ENCODE data around the gene ACOXL. TPM values are rescaled to one million over a fixed set of nuclear protein-coding genes. Genes with fewer than 3 reads are reported as not detected.

ACOXL gene
- total RNA-seq, 2 experiments from 2014 or later, result 0.26 to 0.41 TPM

DNA sequence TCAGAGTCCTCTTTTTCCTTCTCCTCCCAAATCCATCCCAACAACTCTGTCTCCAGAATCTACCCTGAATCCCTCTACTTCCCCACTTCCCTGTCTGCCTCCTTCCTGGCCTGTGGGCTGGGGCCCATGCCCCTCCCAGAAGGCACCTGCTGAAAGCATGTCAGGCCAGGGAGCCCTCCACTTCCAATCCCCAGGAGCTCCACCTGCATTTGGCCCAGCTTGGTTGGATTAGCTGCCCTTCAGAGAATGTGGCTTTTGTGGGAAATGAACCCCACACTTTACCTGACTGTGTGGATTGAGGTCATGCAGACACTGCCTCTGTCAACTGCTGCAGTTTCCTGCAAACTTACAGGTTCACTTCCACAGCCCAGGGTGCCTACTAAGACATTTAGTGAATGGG is 58.5 kb downstream of the ACOXL start:
- H3K4me3 Mint-ChIP-seq, result no peak overlapping the region
- ChIA-PET POLR2A (no interaction called here), CTCF (no interaction called here)
- no peak for DNase-seq
- no peaks in the 10 kb centered on the region for H3K36me3 Mint-ChIP-seq
- H3K27me3 Mint-ChIP-seq, result peaks cover 54% of the 10 kb centered on the region
- no peaks in the 10 kb centered on the region for H3K4me1 Mint-ChIP-seq (ENCODE audit: low read depth)
- H3K9me3 Mint-ChIP-seq, result no peaks in the 10 kb centered on the region
- intact Hi-C loops (cut with micrococcal nuclease), result no loop called here
- no peak overlapping the region for H3K27ac Mint-ChIP-seq

DNA sequence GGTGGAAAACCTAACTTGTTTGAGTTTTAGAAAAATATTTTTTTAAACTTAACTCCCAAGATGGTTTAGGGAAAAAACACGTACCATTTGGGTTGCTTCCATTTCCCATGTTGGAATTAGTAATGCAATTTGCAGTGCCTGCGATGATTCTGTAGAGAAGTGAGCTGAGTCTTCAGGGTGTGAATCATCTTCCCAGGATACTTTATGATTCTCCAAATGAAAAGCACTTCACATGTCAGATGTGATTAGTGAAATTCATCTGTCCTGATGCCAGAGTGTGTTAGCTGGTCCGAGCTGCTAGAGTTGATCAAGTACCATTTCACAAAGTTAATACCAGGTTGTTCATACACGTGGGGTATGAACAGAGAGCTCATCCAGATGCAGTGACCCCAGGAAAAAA is 59.1 kb downstream of the ACOXL start:
- Mint-ChIP-seq H3K27ac (no peak overlapping the region), H3K9me3 (no peaks in the 10 kb centered on the region), H3K4me3 (no peak overlapping the region), H3K4me1 (ENCODE audit: low read depth) (no peaks in the 10 kb centered on the region), H3K36me3 (no peaks in the 10 kb centered on the region), H3K27me3 (peaks cover 53% of the 10 kb centered on the region)
- no peak for DNase-seq
- intact Hi-C loops (cut with micrococcal nuclease), result no loop called here
- ChIA-PET POLR2A (no interaction called here), CTCF (no interaction called here)

DNA sequence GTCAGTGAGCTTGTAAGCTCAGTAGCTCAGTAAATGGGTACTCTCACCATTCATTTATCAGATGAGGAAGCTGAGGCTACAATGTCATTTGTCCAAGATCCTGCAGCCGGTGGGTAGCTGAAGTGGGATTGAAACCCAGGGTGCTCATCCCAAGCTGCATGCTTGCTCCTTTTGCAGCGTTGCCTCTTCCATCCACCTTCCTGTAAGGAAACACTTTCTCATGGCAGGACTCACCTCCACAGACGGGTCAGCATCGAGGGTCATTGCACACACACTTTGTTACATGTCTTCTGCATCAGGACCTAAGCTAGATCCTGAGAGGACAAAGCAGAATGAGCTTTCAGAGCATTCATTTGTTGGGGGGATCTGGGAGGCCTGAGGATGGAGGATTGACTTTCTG is 60.7 kb downstream of the ACOXL start:
- H3K4me3 Mint-ChIP-seq, result no peak overlapping the region
- H3K27me3 Mint-ChIP-seq, result peaks cover 59% of the 10 kb centered on the region
- DNase-seq, result no peak
- H3K4me1 Mint-ChIP-seq (ENCODE audit: low read depth), result no peaks in the 10 kb centered on the region
- ChIA-PET CTCF (interaction anchor here (2.4 kb wide), 1 partner anchor 38 kb away, joined by 10 read pairs; no protein-coding TSS in a partner anchor), POLR2A (no interaction called here)
- H3K27ac Mint-ChIP-seq, result no peak overlapping the region
- H3K36me3 Mint-ChIP-seq, result no peaks in the 10 kb centered on the region
- intact Hi-C loops (cut with micrococcal nuclease), result no loop called here
- H3K9me3 Mint-ChIP-seq, result no peaks in the 10 kb centered on the region

DNA sequence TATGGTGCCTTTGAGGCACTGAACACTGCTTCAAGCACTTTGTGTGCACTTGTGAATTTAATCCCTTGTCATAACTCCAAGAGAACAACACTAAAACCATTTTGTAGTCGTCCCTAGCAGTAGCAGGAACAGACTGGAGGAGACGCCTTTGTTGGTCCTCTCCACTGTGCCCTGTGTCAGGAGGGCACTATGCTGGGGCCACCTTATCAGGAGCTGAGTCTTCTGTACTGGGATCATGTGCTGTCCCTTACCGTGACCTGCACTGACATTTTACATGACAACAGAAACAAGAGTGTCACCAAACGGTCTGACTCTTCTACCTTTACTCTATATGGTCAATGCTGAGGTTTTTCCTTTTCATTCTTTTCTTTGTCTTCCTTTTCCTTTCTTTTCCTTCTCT is 62.0 kb downstream of the ACOXL start:
- intact Hi-C loops (cut with micrococcal nuclease), result no loop called here
- H3K36me3 Mint-ChIP-seq, result no peaks in the 10 kb centered on the region
- ChIA-PET CTCF (interaction anchor here (2.4 kb wide), 1 partner anchor 39 kb away, joined by 10 read pairs; no protein-coding TSS in a partner anchor), POLR2A (no interaction called here)
- no peak overlapping the region for H3K4me3 Mint-ChIP-seq
- no peak for DNase-seq
- no peak overlapping the region for H3K27ac Mint-ChIP-seq
- H3K4me1 Mint-ChIP-seq (ENCODE audit: low read depth), result no peaks in the 10 kb centered on the region
- no peaks in the 10 kb centered on the region for H3K9me3 Mint-ChIP-seq
- H3K27me3 Mint-ChIP-seq, result peaks cover 65% of the 10 kb centered on the region

DNA sequence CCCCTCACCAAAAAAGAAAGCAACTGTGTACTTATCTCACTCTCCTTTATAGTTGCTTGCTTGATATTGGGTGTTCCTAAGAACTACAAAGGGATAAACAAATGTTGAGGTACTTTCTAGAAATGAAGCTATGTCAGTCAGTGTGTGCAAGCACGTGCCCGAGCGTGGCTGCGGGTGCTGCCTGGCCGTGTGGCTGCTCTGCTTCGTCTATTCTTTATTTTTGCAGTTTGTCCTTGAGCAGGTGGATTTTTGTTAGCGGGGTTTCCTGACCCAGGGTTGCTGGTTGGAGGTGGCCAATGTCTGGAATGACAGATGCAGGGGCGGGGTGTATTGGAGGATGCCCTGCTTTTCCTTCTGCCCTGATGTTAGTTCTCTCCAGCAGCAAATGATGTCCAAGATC is 62.6 kb downstream of the ACOXL start:
- intact Hi-C loops (cut with micrococcal nuclease), result no loop called here
- POLR2A ChIA-PET, result no interaction called here
- no peak overlapping the region for H3K4me3 Mint-ChIP-seq

DNA sequence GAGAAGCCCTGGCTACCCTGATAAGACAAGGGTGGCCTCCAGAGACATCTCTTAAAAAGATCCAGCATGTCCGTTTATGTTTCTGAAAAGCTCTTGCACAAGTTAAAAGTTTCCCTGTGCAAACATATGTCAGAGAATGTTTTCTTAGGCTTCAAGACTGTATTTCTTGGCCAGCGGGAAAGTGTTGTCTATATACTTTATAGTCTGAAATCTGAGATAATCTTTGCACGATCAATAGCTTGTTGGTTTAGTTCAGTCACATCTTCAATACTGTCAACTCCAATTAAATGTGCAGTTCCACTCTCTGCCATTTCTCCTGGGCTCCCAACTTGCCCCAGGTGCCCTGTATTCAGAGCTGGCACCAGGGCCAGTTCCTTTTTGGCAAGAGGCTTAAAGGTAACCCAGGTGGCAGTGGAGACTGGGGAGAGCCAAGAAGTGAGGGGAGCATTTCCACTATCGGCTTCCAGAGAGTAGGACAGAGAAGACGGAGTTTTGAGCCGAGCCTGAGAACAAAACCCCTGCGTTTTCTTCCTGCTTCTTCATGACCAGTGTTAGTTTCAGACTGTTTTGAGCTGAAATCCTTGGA is 64.4 kb downstream of the ACOXL start:
- no peak for DNase-seq
- H3K9me3 Mint-ChIP-seq, result peaks cover 4% of the 10 kb centered on the region
- no peak overlapping the region for H3K27ac Mint-ChIP-seq
- no peak overlapping the region for H3K4me3 Mint-ChIP-seq
- peaks cover 63% of the 10 kb centered on the region for H3K27me3 Mint-ChIP-seq
- H3K36me3 Mint-ChIP-seq, result no peaks in the 10 kb centered on the region
- intact Hi-C loops (cut with micrococcal nuclease), result no loop called here
- H3K4me1 Mint-ChIP-seq (ENCODE audit: low read depth), result no peaks in the 10 kb centered on the region
- CTCF ChIA-PET, result interaction anchor here (0.7 kb wide), 1 partner anchor 56 kb away, joined by 3 read pairs; no protein-coding TSS in a partner anchor
- POLR2A ChIA-PET, result no interaction called here

More for the DNA sequence above, 62.6 kb downstream of the ACOXL start:
- peaks cover 4% of the 10 kb centered on the region for H3K9me3 Mint-ChIP-seq
- peaks cover 69% of the 10 kb centered on the region for H3K27me3 Mint-ChIP-seq
- H3K4me1 Mint-ChIP-seq (ENCODE audit: low read depth), result no peaks in the 10 kb centered on the region
- CTCF ChIA-PET, result no interaction called here
- no peaks in the 10 kb centered on the region for H3K36me3 Mint-ChIP-seq
- DNase-seq, result no peak
- no peak overlapping the region for H3K27ac Mint-ChIP-seq

DNA sequence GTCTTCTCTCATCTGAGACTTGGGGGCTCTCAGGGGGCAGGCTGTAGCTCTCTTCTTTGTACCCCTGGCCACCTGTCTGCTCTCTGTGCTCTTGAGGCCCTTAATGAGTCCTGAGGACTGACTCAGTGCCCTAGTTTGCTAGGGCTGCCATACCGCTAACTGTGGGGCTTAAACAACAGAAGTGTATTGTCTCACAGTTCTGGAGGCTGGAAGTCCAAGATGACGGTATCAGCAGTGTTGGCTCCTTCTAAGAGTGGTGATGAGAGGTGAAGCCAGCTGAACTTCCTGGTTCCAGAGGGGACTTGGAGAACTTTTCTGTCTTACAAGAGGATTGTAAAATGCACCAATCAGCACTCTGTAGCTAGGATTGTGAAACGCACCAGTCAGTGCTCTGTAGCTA is 67.0 kb downstream of the ACOXL start:
- POLR2A ChIA-PET, result no interaction called here
- Mint-ChIP-seq H3K27me3 (peaks cover 58% of the 10 kb centered on the region), H3K9me3 (peaks cover 6% of the 10 kb centered on the region), H3K36me3 (no peaks in the 10 kb centered on the region), H3K4me1 (ENCODE audit: low read depth) (peaks cover 3% of the 10 kb centered on the region), H3K27ac (no peak overlapping the region), H3K4me3 (no peak overlapping the region)
- CTCF ChIA-PET, result no interaction called here
- no peak for DNase-seq
- intact Hi-C loops (cut with micrococcal nuclease), result no loop called here

DNA sequence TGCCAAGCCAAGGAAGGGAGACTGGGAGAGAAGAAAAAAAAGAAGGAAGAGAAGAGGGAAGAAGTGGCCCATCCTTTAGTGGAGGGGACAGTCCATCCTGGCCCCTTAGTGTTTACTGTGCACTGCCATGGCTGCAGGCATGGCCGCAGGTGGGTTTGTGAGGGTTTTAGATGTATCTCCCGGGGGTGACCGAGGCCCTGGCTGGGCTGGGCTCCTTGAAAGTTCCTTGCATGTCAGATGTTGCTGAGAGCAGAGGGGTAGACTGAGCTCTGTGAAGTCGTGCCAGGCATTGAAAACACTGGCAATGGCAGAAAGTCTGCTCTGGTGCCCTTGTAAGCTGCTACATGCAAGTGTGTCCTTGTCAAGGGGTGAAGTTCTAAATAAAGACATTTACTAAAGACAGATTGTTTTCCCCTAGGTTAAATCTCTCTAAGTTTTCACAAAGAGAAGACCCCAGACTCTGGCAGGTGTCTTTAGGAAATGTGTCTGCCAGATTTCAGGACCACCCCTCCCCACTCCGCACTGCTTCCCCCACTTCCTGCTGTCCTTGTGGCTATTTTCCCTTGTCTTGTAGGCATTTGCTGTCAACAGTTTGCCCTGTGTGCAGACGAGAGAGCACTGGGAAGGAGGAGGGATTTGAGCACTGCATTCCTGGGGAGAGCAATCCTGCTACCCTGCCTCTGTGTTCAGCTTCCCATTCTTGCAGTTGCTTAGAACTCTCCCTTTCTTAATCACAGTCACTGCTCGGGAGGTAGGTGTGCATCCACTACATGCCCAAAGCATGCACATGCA is 68.4 kb downstream of the ACOXL start:
- H3K4me3 Mint-ChIP-seq, result no peak overlapping the region
- DNase-seq, result no peak
- H3K36me3 Mint-ChIP-seq, result peaks cover 2% of the 10 kb centered on the region
- intact Hi-C loops (cut with micrococcal nuclease), result no loop called here
- CTCF ChIA-PET, result no interaction called here
- peaks cover 10% of the 10 kb centered on the region for H3K9me3 Mint-ChIP-seq
- POLR2A ChIA-PET, result no interaction called here
- H3K4me1 Mint-ChIP-seq (ENCODE audit: low read depth), result peaks cover 16% of the 10 kb centered on the region
- peaks cover 48% of the 10 kb centered on the region for H3K27me3 Mint-ChIP-seq
- no peak overlapping the region for H3K27ac Mint-ChIP-seq

DNA sequence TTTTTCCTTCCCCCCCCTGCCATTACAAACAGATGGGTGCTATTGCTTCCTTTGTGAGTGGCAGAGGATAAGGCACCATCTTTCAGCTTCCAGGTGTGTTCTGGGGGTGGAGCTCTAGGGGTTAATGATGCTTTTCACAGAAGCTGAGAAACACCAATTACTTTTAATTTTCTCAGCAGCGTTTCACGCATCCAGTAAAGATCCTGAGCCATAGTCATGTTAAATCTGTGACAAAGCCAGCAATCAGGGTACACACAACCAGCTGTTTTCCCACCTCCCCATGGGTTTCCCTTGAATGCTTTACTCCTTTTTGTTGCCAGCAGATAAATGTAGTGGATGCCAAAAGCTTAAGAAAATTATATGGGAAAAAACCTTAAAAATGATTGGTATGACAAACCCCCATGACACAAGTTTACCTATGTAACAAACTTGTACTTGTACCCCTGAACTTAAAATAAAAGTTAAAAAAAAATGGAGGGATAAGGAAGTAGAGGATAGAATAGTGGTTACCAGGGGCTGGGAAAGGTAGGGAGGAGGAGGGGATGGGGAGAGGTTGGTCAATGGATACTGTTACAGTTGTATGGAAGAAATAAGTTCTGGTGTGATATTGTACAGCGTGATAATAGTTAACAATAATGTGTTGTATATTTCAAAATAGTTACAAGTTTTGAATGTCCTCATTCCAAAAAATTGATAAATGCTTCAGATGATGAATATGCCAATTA is 70.0 kb downstream of the ACOXL start:
- Mint-ChIP-seq H3K36me3 (peaks cover 2% of the 10 kb centered on the region), H3K9me3 (peaks cover 10% of the 10 kb centered on the region), H3K4me3 (no peak overlapping the region), H3K27ac (no peak overlapping the region), H3K27me3 (peaks cover 51% of the 10 kb centered on the region), H3K4me1 (ENCODE audit: low read depth) (peaks cover 16% of the 10 kb centered on the region)
- POLR2A ChIA-PET, result no interaction called here
- DNase-seq, result no peak
- CTCF ChIA-PET, result no interaction called here
- intact Hi-C loops (cut with micrococcal nuclease), result no loop called here

DNA sequence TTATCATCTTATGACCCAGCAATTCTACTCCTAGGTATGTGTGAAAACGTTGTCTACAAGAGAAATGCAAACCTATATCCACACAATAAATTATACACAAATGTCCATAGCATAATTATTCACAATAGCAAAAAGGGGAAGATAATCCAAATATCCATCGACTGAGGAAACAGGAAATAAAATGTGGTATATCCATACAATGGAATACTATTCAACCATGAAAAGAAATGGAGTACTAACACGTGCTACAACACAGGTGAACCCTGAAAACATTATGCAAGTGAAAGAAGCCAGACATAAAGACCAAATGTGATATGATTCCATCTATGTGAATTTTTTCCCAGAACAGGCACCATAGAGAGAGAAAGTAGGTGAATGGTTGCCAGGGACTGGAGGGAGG is 72.1 kb downstream of the ACOXL start:
- CTCF ChIA-PET, result no interaction called here
- Mint-ChIP-seq H3K4me1 (ENCODE audit: low read depth) (peaks cover 16% of the 10 kb centered on the region), H3K27ac (peak overlapping the region; percentile 29), H3K27me3 (peaks cover 46% of the 10 kb centered on the region), H3K36me3 (peaks cover 2% of the 10 kb centered on the region), H3K9me3 (peaks cover 10% of the 10 kb centered on the region), H3K4me3 (no peak overlapping the region)
- POLR2A ChIA-PET, result no interaction called here
- intact Hi-C loops (cut with micrococcal nuclease), result loop anchor here (2.0 kb wide), 2 partner anchors 60 to 312 kb away; no protein-coding TSS in a partner anchor
- no peak for DNase-seq

DNA sequence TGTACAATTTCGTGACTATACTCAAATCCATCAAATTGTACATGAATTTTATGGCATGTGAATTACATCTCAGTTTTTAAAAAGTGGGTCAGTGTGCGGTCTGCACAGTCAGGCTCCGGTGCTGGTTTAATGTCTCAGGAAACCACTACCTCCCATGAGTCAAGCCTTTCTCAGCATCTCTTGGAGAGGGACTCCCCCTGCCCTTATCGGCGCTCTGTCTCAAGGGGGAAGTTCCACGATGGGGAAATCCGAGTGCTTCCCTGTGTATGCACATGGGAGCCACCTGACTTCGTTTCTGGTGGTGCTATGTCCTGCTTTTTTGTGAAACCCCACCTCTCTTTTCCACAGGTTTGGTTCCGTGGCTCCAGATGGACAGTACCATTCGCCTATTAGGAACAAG is 72.5 kb downstream of the ACOXL start:
- DNase-seq, result peak; percentile 85
- peaks cover 2% of the 10 kb centered on the region for H3K36me3 Mint-ChIP-seq
- peaks cover 16% of the 10 kb centered on the region for H3K4me1 Mint-ChIP-seq (ENCODE audit: low read depth)
- H3K4me3 Mint-ChIP-seq, result peak overlapping the region; percentile 3
- intact Hi-C loops (cut with micrococcal nuclease), result loop anchor here (1.0 to 2.0 kb wide), 4 partner anchors 42 to 312 kb away; no protein-coding TSS in a partner anchor
- POLR2A ChIA-PET, result interaction anchor here (1.0 kb wide), 1 partner anchor 287 kb away, joined by 4 read pairs; no protein-coding TSS in a partner anchor
- CTCF ChIA-PET, result interaction anchor here (1.2 kb wide), 1 partner anchor 42 kb away, joined by 4 read pairs; no protein-coding TSS in a partner anchor
- peaks cover 7% of the 10 kb centered on the region for H3K9me3 Mint-ChIP-seq
- H3K27me3 Mint-ChIP-seq, result peaks cover 43% of the 10 kb centered on the region
- H3K27ac Mint-ChIP-seq, result peak overlapping the region; percentile 29

DNA sequence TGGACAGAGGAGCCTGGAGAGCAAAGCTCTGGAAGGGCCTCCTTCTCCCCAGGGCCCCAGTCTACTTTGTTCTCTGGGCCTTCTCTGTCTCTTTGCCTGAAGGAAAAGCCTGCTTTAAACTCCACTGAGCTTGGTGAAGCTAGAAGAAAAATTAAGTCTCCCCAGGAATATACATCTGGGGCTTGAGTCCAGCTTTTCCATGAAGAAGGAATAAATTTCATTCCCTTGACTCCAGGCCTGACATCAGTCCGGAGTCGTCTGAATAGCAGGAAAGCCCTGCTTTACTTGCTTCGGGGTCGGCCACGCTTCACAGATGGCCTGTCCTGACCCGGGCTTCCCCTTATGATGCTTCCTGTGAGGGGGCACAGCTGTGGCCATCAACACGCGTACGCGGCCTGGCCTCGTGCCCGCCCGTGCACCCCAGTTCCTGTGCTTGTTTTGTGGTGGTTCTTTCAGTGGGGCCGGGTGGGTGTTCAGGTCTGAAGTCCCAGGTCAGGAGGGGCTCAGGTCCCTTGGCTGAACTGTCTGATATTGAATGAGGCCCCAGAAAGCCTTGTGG is 73.6 kb downstream of the ACOXL start:
- intact Hi-C loops (cut with micrococcal nuclease), result loop anchor here (1.0 to 2.0 kb wide), 4 partner anchors 41 to 311 kb away; no protein-coding TSS in a partner anchor
- Mint-ChIP-seq H3K27me3 (peaks cover 50% of the 10 kb centered on the region), H3K36me3 (peaks cover 2% of the 10 kb centered on the region), H3K27ac (no peak overlapping the region), H3K9me3 (peaks cover 7% of the 10 kb centered on the region), H3K4me1 (ENCODE audit: low read depth) (peaks cover 16% of the 10 kb centered on the region), H3K4me3 (no peak overlapping the region)
- ChIA-PET POLR2A (interaction anchor here (1.0 kb wide), 1 partner anchor 286 kb away, joined by 4 read pairs; no protein-coding TSS in a partner anchor), CTCF (interaction anchor here (0.8 to 1.2 kb wide), 2 partner anchors 41 to 185 kb away, joined by 3 to 4 read pairs; no protein-coding TSS in a partner anchor)
- DNase-seq, result no peak
